T-cell (primary cell): ENCODE measurements around the gene CETP. TPM values are rescaled to one million over a fixed set of nuclear protein-coding genes. Genes with fewer than 3 reads are reported as not detected.
"Not testable (repeated sequence)": the region's sequence is repeated elsewhere in the genome, so short reads cannot be mapped to it uniquely, and the experiment has no call there.

ENCODE experiments used
- ATAC-seq, 4 experiments: fragments of 200-7000 bp in 3 of 4; fragments of 150-1000 bp in 1 of 4; cut with Tn5 transposase; replicated peaks in 1 of 4; 1 replicate in 3 of 4; 2 replicates in 1 of 4; pipeline ENCODE4 v1.10.0; 2021; ENCODE audit warnings: moderate library complexity in 3 of 4, mild to moderate bottlenecking in 2 of 4, moderate number of reproducible peaks in 1 of 4
- CTCF ChIA-PET, 2 donors: fragments of 300-600 bp; sonication (Branson Sonifier 250); formaldehyde crosslinking; loops; one replicate each; lab custom pipeline; 2022; ENCODE audit warnings: antibody characterized with exemption in 2 of 2; lab: Charles Lee
- POLR2A ChIA-PET, 2 donors: fragments of 300-600 bp; sonication (Branson Sonifier 250); formaldehyde crosslinking; loops; one replicate each; lab custom pipeline; 2022; ENCODE audit warnings: antibody characterized with exemption in 2 of 2; lab: Charles Lee
- DNase-seq, 35 experiments: peaks; one replicate each; pipeline versions ENCODE4 v3.0.0 to v3.0.0-alpha.2; 2013 to 2023
- H3K27ac ChIP-seq: one replicate; pipeline ENCODE4 v1.5.1; 2013; ENCODE audit warnings: low read length
- H3K27me3 ChIP-seq, 2 experiments: replicated peaks in 1 of 2; 1 replicate in 1 of 2; 2 replicates in 1 of 2; pipeline versions ENCODE4 v1.6.1 to v1.7.0; 2013; ENCODE audit warnings: low read length in 1 of 2, mixed read lengths in 1 of 2; ENCODE audit not compliant: control insufficient read depth in 2 of 2, insufficient read depth in 2 of 2; ENCODE audit errors: extremely low read depth in 1 of 2
- H3K36me3 ChIP-seq, 2 donors: 1 replicate in 1 of 2; 2 replicates in 1 of 2; pipeline versions ENCODE4 v1.6.1 to v1.7.0; 2013; ENCODE audit warnings: low read length in 1 of 2; ENCODE audit not compliant: control insufficient read depth in 2 of 2, insufficient read depth in 1 of 2; ENCODE audit errors: extremely low read depth in 1 of 2
- H3K4me1 ChIP-seq, 2 experiments: 1 replicate in 1 of 2; 2 replicates in 1 of 2; pipeline versions ENCODE4 v1.6.1 to v1.7.0; 2013; ENCODE audit warnings: low read length in 2 of 2, mixed read lengths in 1 of 2; ENCODE audit not compliant: insufficient read depth in 2 of 2, control insufficient read depth in 1 of 2; ENCODE audit errors: extremely low read depth in 1 of 2
- H3K4me3 ChIP-seq, 2 donors: 1 replicate in 1 of 2; 2 replicates in 1 of 2; pipeline versions ENCODE4 v1.5.1 to v1.7.0; 2013; ENCODE audit warnings: mild to moderate bottlenecking in 2 of 2, low read length in 1 of 2, moderate library complexity in 1 of 2; ENCODE audit not compliant: control insufficient read depth in 1 of 2; ENCODE audit errors: extremely low read depth in 1 of 2
- H3K9me3 ChIP-seq: 2 replicates; pipeline ENCODE4 v1.7.0; 2013
- H3K27ac Mint-ChIP-seq, 2 donors: one replicate each; pipeline ENCODE4 v1.8.0; 2020 to 2021; ENCODE audit warnings: mild to moderate bottlenecking in 2 of 2, mixed read lengths in 2 of 2
- H3K27me3 Mint-ChIP-seq, 2 donors: one replicate each; pipeline ENCODE4 v1.8.0; 2021 to 2022; ENCODE audit warnings: mixed read lengths in 2 of 2
- H3K36me3 Mint-ChIP-seq: one replicate; pipeline ENCODE4 v1.8.0; 2021; ENCODE audit warnings: mixed read lengths
- H3K4me1 Mint-ChIP-seq, 3 donors: one replicate each; pipeline ENCODE4 v1.8.0; 2020 to 2022; ENCODE audit warnings: mixed read lengths in 3 of 3, mild to moderate bottlenecking in 1 of 3
- H3K4me3 Mint-ChIP-seq, 3 donors: one replicate each; pipeline ENCODE4 v1.8.0; 2020 to 2022; ENCODE audit warnings: mild to moderate bottlenecking in 3 of 3, mixed read lengths in 3 of 3, moderate library complexity in 3 of 3
- H3K9me3 Mint-ChIP-seq, 3 donors: one replicate each; pipeline ENCODE4 v1.8.0; 2020 to 2022; ENCODE audit warnings: mixed read lengths in 3 of 3
- WGBS: methylation state at CpG from one replicate; pipeline ENCODE4 v1.1.5; 2013; ENCODE audit warnings: missing lambda C conversion rate; ENCODE audit not compliant: insufficient coverage; 5-methylcytosine and 5-hydroxymethylcytosine counted together
- total RNA-seq, 35 experiments: library from RNA in 6 of 35; stranded (reverse) in 6 of 35; fragments of 120-200 nt in 1 of 35; gene quantifications; one replicate each; pipeline versions ENCODE4 v1.2.1 to v1.2.4 and lab custom pipeline; 2013 to 2026

CETP gene
- total RNA-seq, 5 donors from 2014 or later (not counting 1 experiment from before 2014, with no cell fraction given) = 0.18 to 0.25 (median 0.19) TPM; not detected in 2

GRCh38 chr16:56973899-56974298, 12.1 kb downstream of the CETP start:
- 100% methylated on average over 1 of the region's 7 CpGs for WGBS
- CTCF ChIA-PET = interaction anchor here in 1 of 2 donors (1.1 kb wide), 1 partner anchor 16 kb away, joined by 4 read pairs; no protein-coding TSS in a partner anchor
- H3K9me3 Mint-ChIP-seq, ATAC-seq, H3K27ac ChIP-seq, H3K27me3 Mint-ChIP-seq, H3K36me3 ChIP-seq, H3K4me3 ChIP-seq, H3K9me3 ChIP-seq, H3K27me3 ChIP-seq, POLR2A ChIA-PET, H3K36me3 Mint-ChIP-seq, DNase-seq: not testable (repeated sequence)
- Mint-ChIP-seq H3K4me1 (peaks cover 46 to 53% (median 49%) of the 10 kb centered on the region in 3 donors), H3K4me3 (peak overlapping the region in 1 of 3 donors; percentile 67), H3K27ac (peak overlapping the region; percentile 28 to 46)
- H3K4me1 ChIP-seq = peaks cover 14 to 41% of the 10 kb centered on the region in 2 experiments

- CTCF ChIA-PET = interaction anchor here in 1 of 2 donors (1.1 kb wide), 1 partner anchor 17 kb away, joined by 4 read pairs; no protein-coding TSS in a partner anchor
- Mint-ChIP-seq H3K9me3 (no peaks in the 10 kb centered on the region), H3K4me3 (peak overlapping the region in 1 of 3 donors; percentile 67), H3K36me3 (no peaks in the 10 kb centered on the region), H3K27me3 (no peaks in the 10 kb centered on the region), H3K27ac (peak overlapping the region; percentile 46 to 64), H3K4me1 (peaks cover 52 to 58% (median 54%) of the 10 kb centered on the region in 3 donors)
- ATAC-seq = peak in 2 of 4 experiments; percentile 34 to 52
- WGBS = 50% methylated on average over 3 of the region's 9 CpGs
- Histone ChIP-seq H3K4me1 (peaks cover 14 to 43% of the 10 kb centered on the region in 2 experiments), H3K27ac (no peak overlapping the region), H3K27me3 (peaks cover 0 to 5% of the 10 kb centered on the region in 2 experiments), H3K4me3 (no peak overlapping the region), H3K9me3 (no peaks in the 10 kb centered on the region), H3K36me3 (no peaks in the 10 kb centered on the region)
- POLR2A ChIA-PET = interaction anchor here in 1 of 2 donors (0.8 kb wide), 1 partner anchor 9 kb away, joined by 3 read pairs; no protein-coding TSS in a partner anchor
- DNase-seq = no peak
These were observed 13.0 kb downstream of the CETP start for GRCh38 chr16:56974549-56975300.

GRCh38 chr16:56975714-56976113, 14.0 kb downstream of the CETP start:
- H3K36me3 ChIP-seq = no peaks in the 10 kb centered on the region
- POLR2A ChIA-PET = interaction anchor here in 1 of 2 donors (0.8 kb wide), 1 partner anchor 8 kb away, joined by 3 read pairs; no protein-coding TSS in a partner anchor
- Mint-ChIP-seq H3K9me3 (no peaks in the 10 kb centered on the region), H3K27ac (peak overlapping the region; percentile 37 to 61), H3K4me3 (peak overlapping the region in 1 of 3 donors; percentile 67), H3K27me3 (no peaks in the 10 kb centered on the region), H3K36me3 (no peaks in the 10 kb centered on the region), H3K4me1 (peaks cover 57 to 64% (median 63%) of the 10 kb centered on the region in 3 donors)
- H3K9me3 ChIP-seq = no peaks in the 10 kb centered on the region
- no peak for DNase-seq
- WGBS = 76% methylated on average over 10 of the region's 10 CpGs
- peaks cover 0 to 2% of the 10 kb centered on the region in 2 experiments for H3K27me3 ChIP-seq
- H3K4me1 ChIP-seq = peaks cover 14 to 45% of the 10 kb centered on the region in 2 experiments
- CTCF ChIA-PET = interaction anchor here in 1 of 2 donors (0.5 to 0.7 kb wide), 2 partner anchors 8 to 53 kb away, joined by 3 read pairs; no protein-coding TSS in a partner anchor
- peak in 2 of 4 experiments; percentile 45 to 62 for ATAC-seq
- H3K27ac ChIP-seq = no peak overlapping the region
- H3K4me3 ChIP-seq = no peak overlapping the region

- H3K9me3 ChIP-seq = no peaks in the 10 kb centered on the region
- H3K4me1 Mint-ChIP-seq = peaks cover 65 to 73% (median 70%) of the 10 kb centered on the region in 3 donors
- ATAC-seq = no peak
- H3K36me3 ChIP-seq = peaks cover 0 to 7% of the 10 kb centered on the region in 2 donors
- H3K4me3 ChIP-seq = no peak overlapping the region
- 92% methylated on average over 4 of the region's 6 CpGs for WGBS
- ChIA-PET POLR2A (interaction anchor here in 1 of 2 donors (0.5 to 0.6 kb wide), 2 partner anchors 12 to 209 kb away, joined by 3 to 4 read pairs; partner anchors contain the start of genes PSME3IP1 and RSPRY1), CTCF (interaction anchor here in 1 of 2 donors (0.9 to 1.1 kb wide), 2 partner anchors 11 to 26 kb away, joined by 3 read pairs; no protein-coding TSS in a partner anchor)
- peak overlapping the region in 1 of 2 donors; percentile 44 for H3K27ac Mint-ChIP-seq
- peaks cover 14 to 48% of the 10 kb centered on the region in 2 experiments for H3K4me1 ChIP-seq
- H3K9me3 Mint-ChIP-seq = no peaks in the 10 kb centered on the region
- peaks cover 9% of the 10 kb centered on the region for H3K36me3 Mint-ChIP-seq
- H3K27me3 ChIP-seq = no peaks in the 10 kb centered on the region
- no peak overlapping the region for H3K27ac ChIP-seq
- DNase-seq = no peak
- H3K27me3 Mint-ChIP-seq = no peaks in the 10 kb centered on the region
- no peak overlapping the region for H3K4me3 Mint-ChIP-seq
These were observed 15.5 kb downstream of the CETP start for GRCh38 chr16:56977216-56977615.

- CTCF ChIA-PET = interaction anchor here in 1 of 2 donors (1.2 to 1.3 kb wide), 2 partner anchors 8 to 14 kb away, joined by 3 read pairs; no protein-coding TSS in a partner anchor
- ATAC-seq (no peak), DNase-seq (no peak)
- Mint-ChIP-seq H3K4me3 (no peak overlapping the region), H3K36me3 (peaks cover 16% of the 10 kb centered on the region), H3K27me3 (no peaks in the 10 kb centered on the region), H3K27ac (no peak overlapping the region), H3K9me3 (no peaks in the 10 kb centered on the region), H3K4me1 (peaks cover 66 to 74% (median 73%) of the 10 kb centered on the region in 3 donors)
- Histone ChIP-seq H3K4me1 (peaks cover 14 to 48% of the 10 kb centered on the region in 2 experiments), H3K4me3 (no peak overlapping the region), H3K9me3 (no peaks in the 10 kb centered on the region), H3K27me3 (no peaks in the 10 kb centered on the region), H3K36me3 (peaks cover 0 to 7% of the 10 kb centered on the region in 2 donors), H3K27ac (no peak overlapping the region)
- 91% methylated on average over 3 of the region's 11 CpGs for WGBS
- POLR2A ChIA-PET = no interaction called here
These were observed 16.2 kb downstream of the CETP start for GRCh38 chr16:56977823-56978430.

- WGBS = 90% methylated on average over 2 of the region's 4 CpGs
- Mint-ChIP-seq H3K27ac (peak overlapping the region; percentile 3 to 100), H3K4me3 (no peak overlapping the region), H3K36me3 (peaks cover 25% of the 10 kb centered on the region), H3K4me1 (peaks cover 65 to 72% (median 69%) of the 10 kb centered on the region in 3 donors), H3K9me3 (no peaks in the 10 kb centered on the region), H3K27me3 (no peaks in the 10 kb centered on the region)
- Histone ChIP-seq H3K4me3 (no peak overlapping the region), H3K27me3 (no peaks in the 10 kb centered on the region), H3K27ac (no peak overlapping the region), H3K36me3 (peaks cover 0 to 17% of the 10 kb centered on the region in 2 donors), H3K4me1 (peaks cover 11 to 49% of the 10 kb centered on the region in 2 experiments), H3K9me3 (no peaks in the 10 kb centered on the region)
- ATAC-seq = no peak
- no peak for DNase-seq
- CTCF ChIA-PET = no interaction called here
- POLR2A ChIA-PET = no interaction called here
These were observed 18.4 kb downstream of the CETP start for GRCh38 chr16:56980201-56980535.
